ENCODE data around the gene NPAT. TPM values are rescaled to one million over a fixed set of nuclear protein-coding genes. Genes with fewer than 3 reads are reported as not detected.

Gene NPAT
- total and polyA plus RNA-seq, 10 of the 15 experiments (the other 5 are each of a cell fraction or from before 2014, with no cell fraction given): 7.5 to 32.8 (median 20.1) TPM

- Histone ChIP-seq H3K9ac (ENCODE audit: control insufficient read depth, insufficient read depth, low read length) (no peak overlapping the region), H2AFZ (ENCODE audit: control insufficient read depth, low read depth, low read length) (no peak overlapping the region; the same call in 1 of the 2 replicates), H3K9me3 (replicated peaks; ENCODE audit: control insufficient read depth, insufficient read depth, low read length) (no peaks in the 10 kb centered on the region), H3K27ac (ENCODE audit: control insufficient read depth, insufficient read depth) (peak overlapping the region; percentile 84), H3K79me2 (ENCODE audit: control insufficient read depth, insufficient read depth, low read length) (no peaks in the 10 kb centered on the region), H3K4me1 (ENCODE audit: control insufficient read depth, insufficient read depth, low read length) (peaks cover 20% of the 10 kb centered on the region), H3K36me3 (ENCODE audit: control insufficient read depth in 2 of 2, insufficient read depth in 2 of 2, low read length in 1 of 2) (peaks cover 0 to 16% of the 10 kb centered on the region in 2 experiments; a peak in 2 of 4 replicates), H4K20me1 (ENCODE audit: control insufficient read depth, insufficient read depth) (no peaks in the 10 kb centered on the region), H3K4me2 (ENCODE audit: control insufficient read depth, insufficient read depth) (no peak overlapping the region; the same call in none of the 2 replicates), H3K27me3 (replicated peaks in 1 of 2; ENCODE audit: control insufficient read depth in 2 of 2, insufficient read depth in 2 of 2, low read length in 1 of 2) (no peaks in the 10 kb centered on the region), H3K4me3 (no peak overlapping the region)
- no TSS peak for BruUV-seq (replicated peaks)
- intact Hi-C loops (cut with micrococcal nuclease; ENCODE audit: unreplicated experiment): loop anchor here (1.0 to 5.0 kb wide), 2 partner anchors 12 to 427 kb away; partner anchors contain the start of gene ATM
- TF ChIP-seq YY1 (IDR thresholded peaks at IDR 0.05; ENCODE audit: low read depth, low read length) (no peak), HSF1 (IDR thresholded peaks at IDR 0.05; ENCODE audit: low read depth, low read length) (no peak)
- ATAC-seq (peak; percentile 3; the same call in 1 of the 3 replicates), DNase-seq (ENCODE audit: low read depth, low spot score) (no peak), FAIRE-seq (no peak)
- SMC1A ChIA-PET (ENCODE audit: uncharacterized antibody, unreplicated experiment): interaction anchor here (1.0 to 6.9 kb wide), 6 partner anchors 12 to 498 kb away, joined by 3 to 112 read pairs (median 4); partner anchors contain the start of genes ATM and NPAT
- POLR2A ChIA-PET: interaction anchor here (0.5 to 4.2 kb wide), 3 partner anchors 11 to 132 kb away, joined by 4 to 43 read pairs (median 20); partner anchors contain the start of genes ATM and NPAT
- RAD21 ChIA-PET (ENCODE audit: unreplicated experiment): interaction anchor here (2.1 to 5.0 kb wide), 2 partner anchors 10 to 11 kb away, joined by 6 to 82 read pairs; partner anchors contain the start of genes ATM and NPAT
- CTCF ChIA-PET: interaction anchor here (0.9 to 3.8 kb wide), 4 partner anchors 10 to 23 kb away, joined by 3 to 33 read pairs (median 14); partner anchors contain the start of genes ATM and NPAT
- WGBS (ENCODE audit: insufficient coverage, insufficient replicate concordance, low lambda C conversion rate, missing lambda C conversion rate): 100% methylated on average over 2 of the region's 2 CpGs
- in situ Hi-C loops (cut with MboI): no loop called here
These were observed 13.2 kb upstream of the NPAT start for GRCh38 chr11:108235633-108236032.

GRCh38 chr11:108235192-108235591 is 12.8 kb upstream of the NPAT start:
- peaks cover 20% of the 10 kb centered on the region for H3K4me1 ChIP-seq (ENCODE audit: control insufficient read depth, insufficient read depth, low read length)
- ChIA-PET RAD21 (ENCODE audit: unreplicated experiment) (interaction anchor here (5.0 kb wide), 1 partner anchor 11 kb away, joined by 82 read pairs; the partner anchor contains the start of genes ATM and NPAT), POLR2A (interaction anchor here (0.5 to 4.2 kb wide), 3 partner anchors 10 to 131 kb away, joined by 4 to 43 read pairs (median 20); partner anchors contain the start of genes ATM and NPAT), CTCF (interaction anchor here (0.9 to 3.3 kb wide), 2 partner anchors 9 to 23 kb away, joined by 3 to 17 read pairs; no protein-coding TSS in a partner anchor), SMC1A (ENCODE audit: uncharacterized antibody, unreplicated experiment) (interaction anchor here (6.9 kb wide), 1 partner anchor 11 kb away, joined by 112 read pairs; the partner anchor contains the start of genes ATM and NPAT)
- DNase-seq (ENCODE audit: low read depth, low spot score): no peak
- intact Hi-C loops (cut with micrococcal nuclease; ENCODE audit: unreplicated experiment): loop anchor here (5.0 kb wide), 1 partner anchor 427 kb away; no protein-coding TSS in a partner anchor
- no peaks in the 10 kb centered on the region for H3K27me3 ChIP-seq (replicated peaks in 1 of 2; ENCODE audit: control insufficient read depth in 2 of 2, insufficient read depth in 2 of 2, low read length in 1 of 2)
- H3K36me3 ChIP-seq (ENCODE audit: control insufficient read depth in 2 of 2, insufficient read depth in 2 of 2, low read length in 1 of 2): peaks cover 0 to 14% of the 10 kb centered on the region in 2 experiments; a peak in 2 of 4 replicates
- BruUV-seq (replicated peaks): no TSS peak
- H2AFZ ChIP-seq (ENCODE audit: control insufficient read depth, low read depth, low read length): no peak overlapping the region
- H3K9me3 ChIP-seq (replicated peaks; ENCODE audit: control insufficient read depth, insufficient read depth, low read length): no peaks in the 10 kb centered on the region
- no peaks in the 10 kb centered on the region for H4K20me1 ChIP-seq (ENCODE audit: control insufficient read depth, insufficient read depth)
- FAIRE-seq: no peak
- H3K79me2 ChIP-seq (ENCODE audit: control insufficient read depth, insufficient read depth, low read length): no peaks in the 10 kb centered on the region
- H3K9ac ChIP-seq (ENCODE audit: control insufficient read depth, insufficient read depth, low read length): no peak overlapping the region
- no peak overlapping the region; the same call in 1 of the 2 replicates for H3K27ac ChIP-seq (ENCODE audit: control insufficient read depth, insufficient read depth)
- H3K4me2 ChIP-seq (ENCODE audit: control insufficient read depth, insufficient read depth): no peak overlapping the region
- 100% methylated on average over 1 of the region's 1 CpG for WGBS (ENCODE audit: insufficient coverage, insufficient replicate concordance, low lambda C conversion rate, missing lambda C conversion rate)
- ATAC-seq: no peak
- in situ Hi-C loops (cut with MboI): no loop called here
- H3K4me3 ChIP-seq: no peak overlapping the region
- TF ChIP-seq CBX5 (IDR thresholded peaks at IDR 0.05; ENCODE audit: low read depth) (no peak), HDAC2 (IDR thresholded peaks at IDR 0.05) (no peak), NFIC (IDR thresholded peaks at IDR 0.05; ENCODE audit: low read depth, low read length) (no peak), RAD21 (IDR thresholded peaks at IDR 0.05; ENCODE audit: insufficient read depth, low read depth, low read length) (no peak), MEF2A (IDR thresholded peaks at IDR 0.05; ENCODE audit: insufficient read depth, low read depth, low read length) (no peak), YBX1 (IDR thresholded peaks at IDR 0.05) (no peak), BCLAF1 (IDR thresholded peaks at IDR 0.05) (no peak)
